NCI-H2196 (cell line): ENCODE data around the gene ABCC10.

ENCODE experiments used
- DNase-seq: peaks from one replicate; lab custom pipeline; 2025; ENCODE audit not compliant: unreplicated experiment; lab: John Stamatoyannopoulos, UW

ABCC10 gene

DNA sequence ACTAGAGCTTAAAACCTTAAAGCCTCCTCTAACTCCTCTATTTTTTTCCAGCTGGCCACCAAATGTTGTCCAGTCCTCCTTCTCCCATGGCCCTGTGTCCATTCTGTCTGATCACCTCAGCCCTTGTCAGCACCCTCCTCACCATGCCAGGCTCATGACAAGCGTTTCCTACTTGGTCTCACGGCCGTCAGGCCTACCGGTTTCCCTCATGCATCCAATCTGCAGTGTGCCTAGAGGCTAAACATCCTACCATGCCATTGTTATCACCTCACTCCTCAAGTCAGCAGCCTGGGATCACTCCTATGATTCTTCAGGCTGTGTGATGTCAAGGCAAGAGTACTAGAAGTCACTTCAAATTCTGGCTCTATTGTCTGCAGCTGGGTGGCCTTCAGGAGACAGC, 40.4 kb downstream of the ABCC10 start:
- DNase-seq, result no peak

DNA sequence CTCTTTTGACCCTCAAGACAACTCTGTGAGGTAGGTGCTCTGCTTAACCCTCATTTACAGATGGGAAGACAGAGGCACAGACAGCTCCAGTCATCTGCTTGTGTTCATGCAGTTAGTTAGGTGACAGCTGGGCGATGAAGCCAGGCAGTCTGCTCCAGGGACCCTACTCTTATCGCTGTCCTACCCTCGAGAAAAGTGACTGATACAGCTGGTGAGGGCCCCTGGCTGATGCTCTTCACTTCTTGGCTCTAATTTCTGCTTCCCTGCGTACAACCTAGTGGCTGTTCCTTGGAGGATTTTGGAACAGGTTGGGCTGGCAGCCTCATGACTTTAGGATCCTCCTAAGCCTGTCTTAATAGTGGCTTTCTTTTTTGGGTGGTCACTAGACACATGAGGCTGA, 40.9 kb downstream of the ABCC10 start:
- DNase-seq, result no peak

DNA sequence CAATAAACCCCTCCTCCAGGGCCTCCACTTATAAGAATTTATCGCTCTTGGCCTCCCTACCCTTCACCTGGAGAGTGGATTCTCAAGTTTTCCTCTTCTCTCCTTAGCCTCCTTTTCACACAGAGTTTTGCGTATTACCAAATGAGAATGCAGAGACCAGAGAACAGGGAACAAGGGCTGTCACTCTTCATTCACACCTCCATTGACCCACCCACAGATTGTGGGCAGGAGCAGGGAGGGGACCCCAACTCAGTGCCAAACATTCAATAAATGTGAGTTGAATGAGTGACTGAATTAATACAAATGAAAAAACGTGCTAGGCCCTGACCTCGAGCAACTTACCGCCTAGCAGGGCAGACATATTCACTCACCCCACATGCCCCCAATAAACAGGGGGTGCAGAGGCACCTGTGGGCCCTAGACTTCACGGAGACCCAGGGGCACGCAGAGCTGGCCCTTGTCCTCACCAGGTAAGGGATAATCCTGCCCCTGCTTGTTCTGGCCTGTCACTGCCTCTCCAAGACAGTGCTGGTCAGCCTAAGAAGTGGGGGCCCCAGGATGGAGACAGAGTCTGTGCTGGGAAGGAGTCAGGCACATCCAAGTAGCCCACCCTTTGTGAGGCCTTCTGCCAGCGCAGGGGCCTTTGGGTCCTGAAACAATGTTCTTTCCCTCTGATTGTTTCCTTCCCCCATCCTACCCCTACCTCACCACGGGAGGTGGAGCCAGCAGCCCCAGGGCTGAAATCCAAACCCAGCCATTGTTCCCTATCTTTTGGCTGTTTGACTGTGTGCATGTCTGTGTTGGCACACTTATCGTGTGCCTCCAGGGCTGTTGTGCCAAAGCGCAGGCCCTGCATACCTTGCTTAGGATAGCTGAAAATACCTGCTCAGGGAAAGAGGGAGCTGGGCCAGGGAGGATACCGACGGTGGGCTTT, 41.7 kb downstream of the ABCC10 start:
- DNase-seq, result peak; percentile 35

DNA sequence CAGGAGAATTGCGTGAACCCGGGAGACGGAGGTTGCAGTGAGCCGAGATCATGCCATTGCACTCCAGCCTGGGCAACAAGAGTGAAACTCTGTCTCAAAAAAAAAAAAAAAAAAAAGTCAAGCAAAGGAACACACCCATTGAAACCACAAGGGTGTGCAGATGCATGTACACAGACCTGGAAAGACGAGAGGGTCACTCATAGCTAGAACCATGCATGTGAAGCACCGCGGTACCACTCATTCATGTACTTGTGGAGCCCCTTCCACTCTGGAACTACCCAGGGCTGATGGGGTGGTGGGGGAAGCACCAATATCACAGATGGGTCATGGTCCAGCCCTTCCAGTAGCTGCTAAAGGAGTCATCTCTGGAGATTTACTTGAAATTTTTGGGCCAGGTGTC, 42.6 kb downstream of the ABCC10 start:
- no peak for DNase-seq

DNA sequence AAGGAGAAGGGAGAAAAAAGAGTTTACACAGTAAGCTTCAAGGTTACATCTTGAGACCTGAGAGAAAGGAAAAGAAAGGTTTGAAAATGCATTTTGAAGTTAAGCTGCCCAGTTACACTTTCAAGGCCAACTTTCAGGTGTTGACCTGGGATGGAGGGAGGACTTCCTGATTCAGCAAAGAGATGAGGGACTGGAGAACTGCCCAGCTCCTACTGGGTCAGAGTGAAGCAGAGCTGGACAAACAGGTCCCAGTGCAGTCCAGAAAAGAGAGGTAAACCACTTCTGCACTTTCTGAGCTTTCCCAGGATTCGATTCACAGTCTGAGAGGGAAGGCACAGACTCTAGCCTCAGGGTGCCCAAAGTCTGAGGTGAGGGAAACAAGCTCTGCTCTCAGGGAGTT, 44.1 kb downstream of the ABCC10 start:
- no peak for DNase-seq

DNA sequence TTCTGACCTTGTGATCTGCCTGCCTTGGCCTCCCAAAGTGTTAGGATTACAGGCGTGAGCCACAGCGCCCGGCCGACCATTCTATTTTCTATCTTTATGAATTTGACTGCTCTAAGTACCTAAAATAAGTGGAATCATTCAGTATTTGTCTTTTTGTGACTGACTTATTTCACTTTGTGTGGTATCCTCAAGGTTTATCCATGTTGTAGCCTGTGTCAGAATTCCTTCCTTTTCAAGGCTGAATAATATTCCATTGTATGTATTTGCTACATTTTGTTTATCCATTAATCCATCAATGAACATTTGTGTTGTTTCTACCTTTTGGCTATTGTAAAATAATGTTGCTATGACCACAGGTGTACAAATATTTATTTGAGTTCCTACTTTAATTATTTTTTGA, 45.2 kb downstream of the ABCC10 start:
- DNase-seq, result no peak

DNA sequence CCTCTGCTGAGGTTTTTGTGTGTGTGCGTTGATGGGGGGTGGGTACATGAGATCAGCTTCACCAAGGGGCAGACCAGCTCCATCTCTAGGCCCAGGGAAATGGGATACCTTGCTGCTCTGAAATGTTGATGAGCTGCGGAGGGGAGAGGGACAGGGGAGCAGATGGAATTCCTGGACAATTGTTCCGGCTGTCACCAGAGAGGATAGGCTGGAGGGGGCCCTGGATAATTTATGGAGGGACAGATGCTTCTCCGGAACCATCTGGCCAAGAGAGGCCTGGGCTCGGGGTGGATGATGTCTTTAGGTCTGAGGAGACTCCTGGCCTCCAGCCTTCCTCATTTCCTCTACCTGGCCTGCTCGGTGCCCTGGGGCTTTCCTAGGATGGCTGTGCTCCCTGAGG, 48.2 kb downstream of the ABCC10 start:
- DNase-seq, result no peak

DNA sequence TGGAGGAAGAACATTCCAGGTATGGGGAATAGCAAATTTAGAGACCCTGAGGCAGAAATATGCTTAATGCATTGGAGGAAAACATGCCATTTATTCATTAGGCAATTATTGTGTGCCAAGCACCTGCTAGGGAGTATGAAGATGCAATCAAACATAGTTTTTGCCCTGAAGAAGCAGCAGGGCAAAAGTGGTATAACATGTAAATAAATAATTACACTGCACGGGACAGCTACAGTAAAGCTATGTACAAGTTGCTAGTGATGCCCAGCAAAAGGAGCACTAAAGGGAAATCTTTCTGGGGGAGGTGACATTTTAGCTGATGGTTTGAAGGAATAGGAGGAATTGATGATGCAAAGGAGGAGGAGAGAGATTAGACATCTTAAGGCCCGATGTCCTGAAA, 49.4 kb downstream of the ABCC10 start:
- no peak for DNase-seq

DNA sequence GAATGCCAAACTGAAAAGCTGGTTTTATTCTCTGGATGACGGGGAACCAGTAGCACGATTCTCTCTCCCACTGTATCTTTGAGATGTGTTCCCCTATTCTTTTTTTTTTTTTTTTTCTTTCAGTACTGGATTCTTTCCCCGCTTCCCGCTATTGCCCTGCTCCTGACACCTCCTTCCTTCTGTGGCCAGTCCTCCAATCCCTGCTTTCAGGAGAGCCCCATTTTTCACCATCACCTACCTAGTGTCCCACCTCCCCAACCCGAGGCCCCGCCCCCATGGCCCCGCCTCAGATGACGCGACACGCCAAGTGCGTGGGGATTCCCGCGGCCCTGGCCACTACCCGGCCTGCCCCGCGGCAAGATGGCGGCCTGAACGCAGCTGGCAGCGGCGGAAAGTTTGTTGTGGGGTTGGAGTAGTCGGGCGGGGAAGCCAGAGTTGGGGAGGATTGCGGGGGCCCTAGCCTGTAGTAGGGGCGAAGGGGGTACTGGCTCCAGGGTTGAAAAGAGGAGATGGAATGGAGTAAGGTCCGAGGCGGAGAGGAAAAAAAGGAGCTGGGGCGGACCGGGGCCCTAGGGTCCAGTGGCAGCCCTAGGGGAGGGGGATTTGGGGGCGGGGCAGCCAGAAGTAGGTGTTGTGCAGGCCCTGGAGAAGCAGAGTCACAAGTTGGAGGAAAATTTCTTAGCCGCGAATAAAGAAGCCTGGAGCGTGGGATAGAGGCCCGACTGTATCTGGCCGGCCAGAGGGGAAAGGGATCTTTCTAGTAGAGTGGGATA, 50.1 kb downstream of the ABCC10 start, which contains the start of gene TJAP1:
TSS of gene TJAP1 (plus strand) at position 336 of the 773 bp plus-strand sequence. CDS start 21,432 bp downstream, outside the sequence.
- DNase-seq, result peak; percentile 90

DNA sequence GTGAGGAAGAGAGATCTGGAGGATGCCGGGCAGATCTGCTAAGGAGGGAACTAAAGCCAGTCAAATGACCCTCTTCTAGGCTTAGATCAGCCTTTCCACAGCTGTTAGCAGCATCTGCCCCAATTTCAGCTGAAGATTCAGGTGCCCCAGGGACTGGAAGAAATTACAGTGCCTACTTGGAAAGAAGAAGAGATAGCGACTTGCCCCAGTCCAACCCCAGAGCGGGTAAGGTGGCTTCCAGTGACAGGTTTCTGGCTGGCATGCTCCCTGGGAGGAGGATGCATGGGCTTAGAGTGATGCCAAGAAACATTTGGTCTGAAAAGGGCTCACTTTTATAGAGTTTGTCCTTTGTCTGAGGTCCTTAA, 50.6 kb downstream of the ABCC10 start:
- no peak for DNase-seq

DNA sequence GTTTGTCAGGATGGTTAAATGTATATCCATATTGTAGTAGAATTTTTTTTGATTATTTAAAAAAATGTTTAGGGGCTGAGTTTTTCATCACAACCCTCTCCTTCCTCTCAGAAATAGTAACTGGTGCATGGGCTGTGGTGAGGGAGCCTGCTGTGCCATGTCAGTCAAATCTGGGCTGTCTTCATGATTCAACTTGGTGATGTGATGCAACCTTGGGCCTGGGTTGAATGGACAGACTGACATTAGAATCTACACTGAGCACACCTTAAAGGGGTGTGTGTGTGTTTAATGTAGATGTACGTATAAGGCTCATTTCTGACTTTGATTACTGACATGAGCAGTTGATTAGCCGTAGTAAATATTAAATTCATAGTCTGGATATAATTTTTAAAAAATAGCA, 53.7 kb downstream of the ABCC10 start:
- no peak for DNase-seq

DNA sequence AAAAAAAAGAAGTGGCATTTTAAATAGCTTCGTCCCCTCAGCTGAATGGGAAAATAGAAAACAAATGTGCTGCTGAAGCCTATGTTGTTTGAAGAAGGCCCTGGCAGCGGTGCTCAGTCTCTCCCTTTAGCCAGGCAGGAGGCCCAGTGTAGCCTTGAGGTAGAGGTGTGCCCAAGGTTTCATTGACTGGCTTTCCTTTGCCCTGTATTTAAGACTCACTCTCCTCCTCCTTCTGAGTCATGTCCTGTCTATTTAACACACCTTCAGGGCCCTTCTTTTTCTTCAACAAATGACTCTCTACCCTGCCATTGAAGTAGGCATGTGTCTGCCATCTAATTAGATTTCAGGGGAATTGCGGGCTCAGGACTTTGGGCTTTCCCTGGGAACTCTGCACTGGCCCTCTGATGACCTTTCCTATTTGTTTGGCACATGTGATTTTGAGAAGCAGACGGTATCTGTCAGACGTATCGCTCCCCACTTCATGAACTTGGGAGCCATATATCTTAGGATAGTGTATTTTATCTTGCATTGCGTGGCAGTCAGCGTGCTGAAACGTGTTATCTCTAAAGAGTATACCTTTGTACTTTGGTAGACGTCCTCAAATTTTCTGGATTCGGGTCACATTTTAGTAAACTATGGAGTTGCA, 54.4 kb downstream of the ABCC10 start:
- DNase-seq, result no peak

DNA sequence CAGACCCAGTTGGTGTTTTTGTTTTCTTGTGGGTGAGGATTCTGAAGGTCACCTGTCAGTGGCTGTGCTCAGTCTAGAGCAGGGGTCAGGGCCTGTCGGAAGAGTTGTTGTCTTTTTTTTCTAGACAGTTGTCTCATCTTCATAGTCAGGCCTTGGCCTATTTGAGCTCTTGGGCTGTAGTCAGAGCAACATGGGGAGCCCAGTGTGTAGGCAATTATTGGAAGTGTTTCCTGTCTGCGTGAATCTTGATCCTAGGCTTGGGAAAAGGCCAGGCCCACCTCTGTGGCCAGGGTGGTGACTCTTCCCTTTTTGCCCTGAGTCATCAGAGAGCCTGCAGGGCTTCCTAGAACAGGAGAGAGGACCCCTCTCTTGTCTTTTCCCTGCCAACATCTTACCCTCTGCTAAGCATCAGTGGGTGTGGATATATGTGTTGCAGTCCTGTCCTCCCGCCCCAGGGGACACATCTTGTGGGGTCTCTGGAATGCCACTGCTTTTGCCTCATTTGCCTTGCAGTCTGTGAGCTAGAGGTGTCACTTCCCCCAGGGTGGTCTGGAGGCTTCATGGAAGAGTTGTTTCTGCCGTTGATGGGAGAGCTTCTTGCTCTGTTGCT, 61.4 kb downstream of the ABCC10 start:
- no peak for DNase-seq

DNA sequence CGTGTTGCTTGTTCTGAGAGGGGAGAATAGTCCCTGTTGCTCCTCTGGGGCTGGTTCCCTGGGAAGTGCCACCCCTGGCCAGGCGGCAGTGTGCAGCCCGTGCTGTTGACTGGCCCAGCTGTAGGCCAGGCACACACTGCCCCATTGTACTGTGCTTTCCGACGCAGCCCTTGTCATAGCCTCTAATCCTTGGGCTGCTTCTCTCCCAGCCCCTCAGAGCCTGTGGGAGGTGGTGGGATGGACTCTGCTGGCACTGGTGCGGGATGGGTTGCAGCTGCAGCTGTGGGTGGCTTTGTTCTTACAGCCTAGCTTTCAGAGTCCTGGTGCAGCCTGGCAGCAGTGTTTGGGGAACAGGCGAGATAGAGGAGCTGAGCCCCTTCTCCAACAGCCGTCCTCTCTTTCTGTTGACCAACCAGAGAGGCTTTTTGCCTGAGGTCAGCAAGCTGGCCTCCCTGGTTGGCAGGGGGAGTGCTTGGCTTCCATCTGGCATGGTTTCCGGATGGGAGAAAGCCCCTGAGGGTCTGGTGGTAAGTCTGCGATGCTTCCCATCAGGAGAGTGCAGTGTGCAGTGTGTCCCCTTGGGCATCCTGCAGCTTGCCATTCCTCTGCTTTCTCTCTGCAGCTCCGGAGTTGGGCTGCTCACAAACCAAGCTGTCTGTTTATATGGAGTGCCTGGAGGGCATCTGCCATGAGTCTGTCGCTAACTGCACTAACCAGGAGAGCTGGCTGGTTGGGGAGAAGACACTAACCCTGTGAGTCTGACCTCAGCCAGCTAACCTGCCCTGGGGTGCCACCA, 62.1 kb downstream of the ABCC10 start:
- DNase-seq, result no peak

DNA sequence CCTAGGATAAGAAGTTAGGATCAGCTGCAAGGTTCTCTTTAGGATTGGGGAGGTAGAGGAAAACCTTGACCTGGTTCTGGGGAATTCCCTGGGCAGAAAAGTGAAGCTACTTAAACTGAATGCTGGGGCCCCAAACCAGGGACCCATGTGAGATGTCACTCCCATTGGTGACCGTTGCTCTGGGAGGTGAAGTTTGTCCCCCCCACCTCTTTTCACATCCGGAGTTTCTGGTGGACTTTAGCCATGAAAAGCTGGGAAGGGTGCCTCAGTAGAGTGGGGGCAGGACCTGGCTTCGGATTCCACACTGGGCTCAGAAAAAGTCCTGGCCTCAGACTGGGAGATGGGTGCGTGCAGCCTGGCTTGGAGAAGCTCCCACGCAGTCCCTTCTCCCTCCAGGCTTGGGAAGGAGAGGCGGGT, 63.2 kb downstream of the ABCC10 start:
- no peak for DNase-seq

DNA sequence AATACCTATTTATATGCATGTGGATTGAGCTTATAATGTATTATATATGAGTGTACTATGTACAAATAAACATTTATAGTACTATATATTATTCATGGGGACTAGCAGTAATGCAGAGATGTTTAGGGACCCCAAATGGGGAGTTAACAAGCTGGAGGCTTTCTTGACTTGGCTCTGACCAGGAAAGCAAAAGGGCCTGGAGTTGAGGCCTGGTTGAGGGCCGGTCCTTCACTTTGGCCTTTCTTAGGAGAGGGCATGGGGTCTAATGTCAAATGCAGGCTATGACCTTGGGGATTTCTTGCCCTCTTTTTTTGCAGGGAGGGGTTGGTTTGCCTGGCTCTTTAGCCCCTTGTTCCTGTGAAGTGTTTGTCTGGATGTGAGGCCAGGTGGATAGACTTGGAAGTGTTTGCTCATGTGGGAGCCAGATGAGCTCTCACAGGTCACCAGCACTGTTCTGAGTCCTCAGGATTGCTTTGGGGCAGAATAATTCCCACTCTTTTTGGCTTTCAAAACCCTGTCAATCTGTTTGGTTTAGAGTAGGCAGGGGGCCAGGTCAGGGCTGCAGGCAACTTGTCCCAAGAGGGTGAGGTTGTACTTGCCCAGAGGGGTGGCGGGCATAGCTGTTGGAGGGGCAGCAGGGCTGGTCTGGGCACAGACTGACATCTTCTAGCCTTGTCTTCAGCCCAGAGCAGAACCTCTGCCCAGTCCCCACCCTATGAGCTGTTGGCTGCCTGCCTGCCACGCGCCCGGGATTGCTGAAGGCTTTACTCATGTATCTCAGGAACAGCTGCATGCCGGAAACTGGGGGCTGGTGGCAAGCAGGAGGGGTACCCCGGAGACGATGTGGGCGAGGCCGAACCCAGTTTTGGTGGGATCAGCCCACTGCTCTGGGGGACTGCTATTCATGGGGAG, 64.7 kb downstream of the ABCC10 start:
- DNase-seq, result peak; percentile 66

DNA sequence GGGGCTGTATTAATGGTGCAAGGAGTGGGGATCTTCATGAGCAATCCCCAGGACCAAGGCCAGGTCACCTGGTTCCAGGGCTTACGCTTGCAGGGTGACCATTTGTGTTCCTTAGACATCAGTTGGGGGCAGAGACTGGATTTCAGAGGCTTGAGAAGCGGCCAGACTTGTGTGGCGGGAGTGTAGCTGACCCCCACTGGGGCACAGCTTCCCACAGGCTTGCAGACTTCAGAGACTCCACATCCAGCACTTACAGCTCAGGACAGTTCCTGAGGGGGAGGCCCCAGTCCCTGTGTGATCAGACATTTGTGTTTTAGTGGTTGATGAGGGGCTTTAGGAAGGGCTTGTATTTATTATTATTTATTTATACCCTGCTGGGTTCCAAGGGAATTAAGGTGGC, 65.3 kb downstream of the ABCC10 start:
- no peak for DNase-seq

DNA sequence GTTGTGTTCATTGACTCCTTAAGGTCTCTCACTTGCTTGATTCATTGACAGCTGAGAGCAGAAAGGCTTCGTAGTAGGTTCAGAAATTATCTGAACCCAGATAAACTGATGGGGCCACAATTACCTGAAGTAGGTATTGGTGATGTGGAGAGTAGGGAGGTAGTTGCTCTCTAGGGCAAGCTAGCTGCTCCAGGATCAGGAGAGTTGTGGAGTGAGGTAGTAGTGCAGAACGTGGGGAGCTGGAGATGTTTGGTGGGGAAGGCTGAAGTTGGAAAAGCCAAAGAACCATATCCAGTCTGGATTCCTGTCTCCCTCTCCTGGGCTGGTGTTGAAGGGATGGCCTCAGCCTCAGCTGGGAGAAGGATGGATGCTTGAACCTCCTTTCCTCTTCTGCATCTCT, 65.9 kb downstream of the ABCC10 start:
- DNase-seq, result no peak

DNA sequence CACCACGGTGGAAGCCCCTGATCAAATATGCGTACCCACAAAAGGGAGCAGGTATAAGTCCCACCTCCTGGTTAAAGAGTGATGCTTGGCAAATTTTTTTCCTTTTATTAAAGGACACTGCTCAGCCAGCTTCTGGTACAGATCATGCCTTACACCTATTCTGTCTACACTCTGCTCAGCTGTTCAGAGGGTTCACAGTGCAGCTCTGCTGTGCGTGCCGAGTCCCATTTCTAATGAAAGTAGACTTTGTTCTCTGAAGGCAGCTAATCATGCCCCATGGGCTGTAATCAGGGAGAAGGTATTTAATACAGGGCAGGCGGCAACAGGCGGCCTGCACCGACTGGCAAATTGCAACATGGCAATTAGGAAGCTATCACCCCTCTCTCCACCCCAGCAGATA, 66.5 kb downstream of the ABCC10 start:
- no peak for DNase-seq
